ENCODE results near the gene OGFR.

Gene OGFR

DNA sequence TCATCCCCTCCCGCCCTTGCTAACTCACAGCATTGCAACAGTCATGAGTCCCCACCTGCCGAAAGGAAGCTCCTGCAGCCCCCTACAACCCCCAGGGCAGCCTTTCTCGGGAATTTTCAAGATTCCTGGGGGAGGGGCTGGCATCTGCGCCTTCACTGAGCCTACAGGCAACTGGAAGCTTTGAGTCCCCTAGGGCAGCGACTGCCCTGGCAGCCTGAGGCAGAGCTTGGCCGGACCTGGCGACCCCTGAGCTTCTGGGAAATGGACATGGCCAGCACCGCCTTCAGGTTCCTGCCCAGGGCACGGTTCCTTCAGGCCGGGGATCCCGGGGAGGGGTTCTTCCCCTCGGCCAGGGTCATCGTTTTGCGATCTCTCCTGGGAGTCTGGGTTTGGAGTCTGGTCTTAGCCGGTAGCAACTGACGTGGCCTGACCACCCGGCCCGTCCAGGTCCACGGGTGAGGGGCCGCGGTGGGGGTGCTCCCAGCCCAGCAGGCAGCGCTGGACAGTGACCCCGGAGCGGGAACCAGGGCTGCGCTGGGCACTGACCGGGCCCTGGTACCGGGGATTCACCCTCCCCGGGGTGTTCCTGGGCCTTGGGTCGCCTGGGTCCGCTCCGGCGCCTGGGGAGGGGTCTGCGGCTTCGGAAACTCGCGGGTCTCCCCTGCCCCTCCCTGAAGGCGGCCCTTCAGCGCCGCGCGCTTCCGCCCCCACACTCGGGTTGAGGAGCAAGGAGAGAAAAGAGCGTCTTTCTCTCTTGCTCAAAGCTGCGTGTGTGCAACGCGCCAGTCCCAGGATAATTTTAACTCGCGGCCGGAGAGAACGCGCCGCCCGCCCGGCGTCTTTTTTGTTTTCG, 11.6 kb downstream of the OGFR start:
- no peak for FAIRE-seq

GRCh38 chr20:62816884-62817873, 12.5 kb downstream of the OGFR start, which contains the start of gene COL9A3:
TSS of gene COL9A3 (plus strand) at chr20:62817050. CDS start at chr20:62817065, 15 bp downstream.
- FAIRE-seq: no peak

DNA sequence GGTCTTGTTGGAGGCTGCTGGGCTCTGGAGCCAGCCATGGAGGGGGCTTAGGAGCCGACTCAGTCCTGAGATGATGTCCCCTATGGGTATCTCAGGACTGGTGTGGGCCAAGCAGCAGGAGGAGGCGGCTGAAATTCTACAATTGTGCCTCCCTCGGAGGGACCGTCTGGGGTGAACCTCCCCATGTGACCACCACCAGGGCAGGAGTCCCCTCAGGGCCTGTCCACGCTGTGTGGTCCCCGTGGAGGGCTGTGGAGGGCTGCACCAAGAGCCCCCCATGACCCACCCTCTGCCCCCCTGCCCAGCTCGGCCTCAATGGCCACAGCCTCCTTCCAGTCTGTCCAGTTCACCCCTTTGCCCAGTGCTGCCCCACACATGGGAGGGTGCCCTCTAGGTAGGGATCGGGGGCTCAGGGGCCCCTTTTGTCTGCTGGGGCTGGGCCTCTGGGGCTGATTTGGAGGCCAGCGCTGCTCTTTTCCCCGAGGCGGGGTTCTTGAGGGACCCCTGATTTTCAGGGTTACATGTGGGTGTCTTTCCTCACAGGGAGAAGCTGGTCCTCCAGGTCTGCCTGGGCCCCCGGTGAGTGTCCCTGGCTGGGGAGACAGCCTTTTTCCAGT, 13.4 kb downstream of the OGFR start:
- FAIRE-seq: no peak

DNA sequence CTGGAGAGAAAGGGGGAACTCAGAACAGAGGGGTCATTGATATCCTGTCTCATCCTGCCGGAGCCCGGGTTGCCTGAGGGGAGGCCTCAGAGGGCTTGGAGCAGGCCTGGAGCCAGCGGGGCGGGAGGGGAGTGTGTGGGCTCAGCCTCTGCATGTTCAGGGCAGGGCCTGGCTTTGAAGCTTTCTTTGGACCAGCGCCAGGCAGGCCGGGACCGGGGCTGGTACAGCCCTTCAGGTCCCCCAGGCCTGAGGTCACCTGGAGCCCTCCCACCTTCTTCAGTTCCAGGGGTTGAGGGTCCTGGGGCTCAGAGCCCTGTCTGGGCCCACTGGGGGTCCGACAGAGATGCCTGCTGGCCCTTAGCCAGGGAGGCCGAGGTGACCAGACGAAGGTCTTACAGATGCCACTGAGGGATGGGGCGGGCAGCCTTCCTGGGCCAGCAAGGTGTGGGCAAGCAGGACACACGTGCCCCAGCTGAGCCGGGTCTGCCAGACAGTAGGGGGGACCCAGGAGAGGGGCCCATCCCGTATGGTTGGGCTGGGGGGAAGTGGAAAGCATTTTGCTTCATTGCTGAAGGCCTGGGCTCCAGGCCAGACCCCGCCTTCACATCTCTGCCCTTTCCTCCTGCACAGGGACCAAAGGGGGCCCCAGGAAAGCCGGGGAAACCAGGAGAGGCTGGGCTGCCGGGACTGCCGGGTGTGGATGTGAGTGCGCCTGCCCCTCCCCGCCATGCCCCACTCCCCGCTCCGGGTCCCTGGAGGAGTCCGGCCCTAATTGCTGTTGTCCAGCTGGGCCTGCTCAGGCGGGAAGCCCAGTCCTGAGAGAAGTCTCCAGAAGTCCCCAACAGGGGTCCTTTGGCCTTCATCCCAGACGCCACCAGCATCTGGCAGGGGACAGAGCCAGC, 14.2 kb downstream of the OGFR start:
- FAIRE-seq: no peak

- FAIRE-seq: no peak
Measured at GRCh38 chr20:62819494-62820174, 15.0 kb downstream of the OGFR start.

- FAIRE-seq: no peak
Measured at GRCh38 chr20:62820208-62820961, 15.8 kb downstream of the OGFR start.

DNA sequence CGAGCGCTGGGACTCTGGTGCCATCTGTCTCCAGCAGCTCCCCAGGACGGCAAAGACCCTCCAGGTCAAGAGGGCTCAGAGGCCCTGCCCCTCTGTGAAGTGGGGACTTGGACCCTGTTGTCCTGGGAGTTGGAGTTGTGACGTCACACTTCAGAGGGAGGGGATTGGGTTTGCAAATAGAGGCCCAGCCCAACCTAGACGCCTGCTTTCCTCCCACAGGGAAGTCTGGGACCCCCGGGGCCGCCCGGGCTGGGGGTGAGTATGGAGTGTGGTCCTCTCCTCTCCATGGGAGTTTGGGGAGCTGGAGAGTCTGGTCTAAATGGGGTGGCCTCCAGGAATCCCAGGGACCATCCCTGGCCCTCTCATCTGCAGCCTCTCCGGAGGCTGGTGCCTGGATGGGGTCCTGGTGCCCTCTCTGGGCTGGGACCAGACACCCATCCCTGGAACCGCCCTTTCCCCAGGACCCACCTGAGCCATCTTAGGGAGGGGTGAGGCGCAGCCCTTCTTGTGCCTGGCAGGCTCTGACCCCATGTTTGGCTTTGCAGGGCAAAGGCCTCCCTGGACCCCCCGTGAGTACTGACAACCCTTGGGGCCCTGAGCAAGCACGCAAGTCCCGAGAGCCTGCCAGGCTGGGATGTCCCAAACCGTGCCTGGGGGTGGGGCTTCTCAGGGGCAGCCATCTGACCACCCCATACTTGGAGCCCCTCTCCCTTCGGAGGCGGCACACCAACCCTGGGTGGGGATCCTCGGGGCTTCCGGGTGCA, 16.5 kb downstream of the OGFR start:
- no peak for FAIRE-seq

DNA sequence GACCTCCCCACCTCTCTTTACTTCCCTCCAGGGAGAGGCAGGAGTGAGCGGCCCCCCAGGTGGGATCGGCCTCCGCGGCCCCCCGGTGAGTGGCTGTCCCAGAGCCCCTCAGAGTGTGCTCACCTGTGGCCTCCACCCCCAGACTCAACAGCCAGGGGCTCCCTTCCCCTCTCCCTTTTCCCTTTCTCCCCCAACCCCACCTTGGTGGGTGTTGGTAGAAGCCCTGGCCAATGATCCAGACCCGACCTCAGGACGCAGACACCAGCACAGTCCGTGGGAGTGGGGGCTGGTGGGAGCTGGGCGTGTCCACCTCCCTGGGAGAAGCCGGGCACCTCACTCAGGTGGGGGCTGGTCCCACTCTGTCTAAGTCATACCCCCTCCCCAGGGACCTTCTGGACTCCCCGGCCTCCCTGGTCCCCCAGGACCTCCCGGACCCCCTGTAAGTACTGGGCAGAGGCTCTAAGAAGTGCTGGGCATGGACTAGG, 17.1 kb downstream of the OGFR start:
- FAIRE-seq: no peak

DNA sequence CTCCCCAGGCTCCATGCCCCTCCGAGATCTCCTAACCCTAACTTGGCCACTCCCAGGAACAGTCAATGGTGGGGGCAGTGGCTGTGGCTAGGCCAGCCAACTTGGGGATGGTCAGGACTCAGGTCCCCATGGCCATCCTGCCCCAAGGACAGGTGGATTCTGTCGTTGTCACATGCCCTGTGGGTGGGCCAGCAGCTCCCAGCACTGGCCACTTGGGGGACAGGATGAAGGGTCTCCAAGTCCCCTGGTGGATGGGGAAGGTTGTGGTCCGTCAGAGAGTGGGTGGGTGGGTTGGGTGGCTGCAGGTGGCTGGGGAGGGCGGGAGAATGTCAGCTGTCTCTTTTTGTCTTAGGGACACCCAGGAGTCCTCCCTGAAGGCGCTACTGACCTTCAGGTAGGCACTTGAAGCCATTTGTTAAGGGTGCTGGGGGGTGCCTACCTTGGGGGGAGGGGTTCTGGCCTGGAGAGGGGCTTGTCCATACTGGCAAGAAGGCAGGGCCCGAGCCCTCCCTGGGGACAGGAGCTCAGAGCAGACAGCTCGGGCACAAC, 17.7 kb downstream of the OGFR start:
- no peak for FAIRE-seq

GRCh38 chr20:62822788-62823651, 18.4 kb downstream of the OGFR start:
- FAIRE-seq: no peak

DNA sequence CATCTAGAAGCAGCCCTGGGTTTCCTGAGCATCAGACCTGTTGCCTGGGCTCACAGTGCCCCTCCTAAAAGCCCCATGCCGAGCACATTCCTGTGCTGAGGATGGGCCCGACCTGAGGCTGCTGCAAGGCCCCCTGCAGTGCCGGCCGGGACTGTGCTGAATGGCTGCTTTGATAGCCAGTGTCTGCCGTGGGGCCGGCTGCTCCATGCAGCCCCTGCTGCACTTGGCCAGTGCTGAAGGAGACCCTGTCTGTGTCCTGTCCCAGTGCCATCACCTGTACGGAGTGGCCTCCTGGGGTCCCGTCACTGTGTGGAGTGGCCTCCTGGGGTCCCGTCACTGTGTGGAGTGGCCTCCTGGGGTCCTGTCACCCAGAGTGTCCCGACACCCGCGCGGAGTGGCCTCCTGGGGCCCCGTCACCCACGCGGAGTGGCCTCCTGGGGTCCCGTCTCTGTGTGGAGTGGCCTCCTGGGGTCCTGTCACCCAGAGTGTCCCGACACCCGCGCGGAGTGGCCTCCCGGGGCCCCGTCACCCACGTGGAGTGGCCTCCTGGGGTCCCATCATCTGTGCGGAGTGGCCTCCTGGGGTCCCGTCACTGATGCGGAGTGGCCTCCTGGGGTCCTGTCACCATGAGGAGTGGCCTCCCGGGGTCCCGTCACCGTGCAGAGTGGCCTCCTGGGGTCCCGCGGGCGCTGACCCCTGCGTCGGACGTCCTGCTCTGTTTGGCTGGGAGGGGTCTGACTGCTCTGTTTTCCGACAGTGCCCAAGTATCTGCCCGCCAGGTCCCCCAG, 19.2 kb downstream of the OGFR start:
- FAIRE-seq: no peak

GRCh38 chr20:62824476-62825332, 20.1 kb downstream of the OGFR start:
- FAIRE-seq: no peak

DNA sequence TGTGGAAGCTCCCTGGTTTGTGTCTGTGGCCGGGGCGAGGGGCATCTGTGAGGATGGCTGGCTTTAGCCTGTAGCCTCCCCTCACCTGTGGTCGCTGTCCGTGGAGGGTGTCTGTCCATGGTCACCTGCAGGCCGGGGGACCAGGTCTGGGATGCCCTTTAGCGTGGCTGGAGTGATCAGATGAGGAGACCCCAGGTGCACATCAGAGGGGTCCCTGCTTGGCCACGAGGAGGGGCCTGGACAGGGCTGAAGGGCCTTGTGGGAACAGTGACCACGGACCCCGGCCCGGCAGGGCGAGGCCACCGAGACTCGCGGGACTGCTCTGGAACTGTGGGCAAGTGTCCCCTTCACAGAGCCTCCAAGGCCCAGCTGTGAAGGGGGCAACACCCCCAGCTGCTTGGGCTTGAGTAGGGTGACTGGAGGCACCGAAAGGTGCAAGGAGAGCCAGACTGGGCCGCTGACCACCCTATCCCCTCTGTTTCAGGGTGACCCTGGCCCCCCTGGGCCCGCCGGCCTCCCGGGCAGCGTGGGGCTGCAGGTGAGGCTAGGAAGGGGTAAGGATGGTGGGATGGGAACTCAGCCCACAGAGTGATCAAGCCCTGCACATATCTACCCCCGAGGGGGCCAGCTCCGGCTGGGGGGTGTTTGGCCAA, 20.8 kb downstream of the OGFR start:
- no peak for FAIRE-seq

DNA sequence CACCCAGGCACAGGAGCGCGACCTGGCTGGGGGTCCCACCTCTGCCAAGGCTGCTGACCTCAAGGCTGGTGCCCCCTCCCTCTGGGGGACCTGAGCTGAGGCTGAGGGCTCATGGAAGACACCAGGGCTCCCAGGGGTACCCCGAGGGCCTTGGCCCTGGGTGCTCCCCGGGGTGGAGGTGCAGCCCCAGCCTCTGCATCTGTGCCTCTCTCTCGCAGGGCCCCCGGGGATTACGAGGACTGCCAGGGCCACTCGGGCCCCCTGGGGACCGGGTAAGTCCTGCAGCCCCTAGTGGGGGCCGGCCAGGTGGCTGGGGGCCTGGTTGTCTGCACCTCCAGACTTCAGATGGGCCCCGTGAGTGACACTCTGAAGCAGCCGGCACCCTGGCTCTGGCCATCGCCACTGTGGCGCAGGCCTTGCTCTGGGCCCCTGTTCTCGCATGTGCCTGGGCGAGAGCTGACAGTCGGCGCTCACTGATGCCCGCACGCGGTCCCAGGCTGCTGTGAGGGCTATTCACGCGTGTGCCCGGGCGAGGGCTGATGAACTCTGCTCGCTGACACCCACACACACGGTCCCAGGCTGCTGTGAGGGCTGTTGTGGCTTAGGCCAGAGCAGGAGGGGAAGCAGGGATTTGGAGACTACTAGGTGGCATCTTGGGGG, 21.5 kb downstream of the OGFR start:
- no peak for FAIRE-seq

DNA sequence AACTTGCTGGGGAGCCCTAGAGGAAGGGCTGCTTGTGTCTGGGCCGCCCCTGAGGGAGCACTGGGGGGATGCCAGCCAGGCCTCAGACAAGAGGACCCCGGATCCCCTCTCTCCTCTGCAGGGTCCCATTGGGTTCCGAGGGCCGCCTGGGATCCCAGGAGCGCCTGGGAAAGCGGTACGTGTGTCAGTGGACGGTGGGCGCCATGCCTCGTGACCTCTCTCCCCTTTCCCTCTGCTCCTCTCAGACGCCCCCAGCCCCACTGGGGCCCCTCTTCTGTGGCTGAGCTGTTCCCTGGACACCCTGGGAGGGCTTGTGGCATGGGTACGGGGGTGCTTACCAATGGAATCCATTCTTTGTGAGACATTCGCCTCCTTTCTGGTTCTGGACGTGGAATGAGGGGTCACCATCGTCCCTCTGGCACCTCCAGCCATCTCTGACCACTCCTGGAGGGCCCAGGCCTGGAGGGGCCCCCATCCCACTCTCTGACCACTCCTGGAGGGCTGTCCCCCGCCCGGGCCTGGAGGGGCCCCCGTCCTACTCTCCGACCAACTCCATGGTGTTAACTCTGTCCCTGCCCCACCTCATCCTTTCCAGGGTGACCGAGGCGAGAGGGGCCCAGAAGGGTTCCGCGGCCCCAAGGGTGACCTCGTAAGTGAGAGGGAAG, 22.1 kb downstream of the OGFR start:
- FAIRE-seq: no peak

Measured in islet of Langerhans (tissue), 1 donor.